Measurements from ENCODE around the gene PMM2. TPM values are rescaled to one million over a fixed set of nuclear protein-coding genes. Genes with fewer than 3 reads are reported as not detected.

Gene PMM2
- total and polyA plus RNA-seq, 2 donors = 16.9 to 34.8 TPM

- WGBS = 94% methylated on average over 7 of the region's 7 CpGs
- H3K4me1 ChIP-seq (ENCODE audit: insufficient read depth) = no peaks in the 10 kb centered on the region
- H3K27ac ChIP-seq (ENCODE audit: low read depth) = no peak overlapping the region
- peaks cover 2% of the 10 kb centered on the region for H3K36me3 ChIP-seq (ENCODE audit: insufficient read depth)
- DNase-seq (ENCODE audit: extremely low spot score) = no peak
- no peak overlapping the region for H3K4me3 ChIP-seq (ENCODE audit: low read depth, low read length)
Measured at GRCh38 chr16:8845699-8846298, 48.2 kb downstream of the PMM2 start.

- Histone ChIP-seq H3K4me3 (ENCODE audit: low read depth, low read length) (no peak overlapping the region), H3K36me3 (ENCODE audit: insufficient read depth) (peaks cover 2% of the 10 kb centered on the region), H3K4me1 (ENCODE audit: insufficient read depth) (no peaks in the 10 kb centered on the region), H3K27ac (ENCODE audit: low read depth) (no peak overlapping the region)
- WGBS = 94% methylated on average over 10 of the region's 10 CpGs
- no peak for DNase-seq (ENCODE audit: extremely low spot score)
Measured at GRCh38 chr16:8846401-8846932, 48.8 kb downstream of the PMM2 start.

GRCh38 chr16:8847145-8847544, 49.5 kb downstream of the PMM2 start:
- no peak overlapping the region for H3K4me3 ChIP-seq (ENCODE audit: low read depth, low read length)
- peaks cover 2% of the 10 kb centered on the region for H3K36me3 ChIP-seq (ENCODE audit: insufficient read depth)
- H3K27ac ChIP-seq (ENCODE audit: low read depth) = no peak overlapping the region
- DNase-seq (ENCODE audit: extremely low spot score) = no peak
- H3K4me1 ChIP-seq (ENCODE audit: insufficient read depth) = no peaks in the 10 kb centered on the region
- WGBS = 82% methylated on average over 13 of the region's 13 CpGs

GRCh38 chr16:8847623-8848022, 50.0 kb downstream of the PMM2 start:
- Histone ChIP-seq H3K36me3 (ENCODE audit: insufficient read depth) (peaks cover 2% of the 10 kb centered on the region), H3K27ac (ENCODE audit: low read depth) (no peak overlapping the region), H3K4me3 (ENCODE audit: low read depth, low read length) (no peak overlapping the region), H3K4me1 (ENCODE audit: insufficient read depth) (no peaks in the 10 kb centered on the region)
- 91% methylated on average over 15 of the region's 15 CpGs for WGBS
- no peak for DNase-seq (ENCODE audit: extremely low spot score)

- Histone ChIP-seq H3K36me3 (ENCODE audit: insufficient read depth) (peaks cover 2% of the 10 kb centered on the region), H3K27ac (ENCODE audit: low read depth) (no peak overlapping the region), H3K4me1 (ENCODE audit: insufficient read depth) (no peaks in the 10 kb centered on the region), H3K4me3 (ENCODE audit: low read depth, low read length) (no peak overlapping the region)
- DNase-seq (ENCODE audit: extremely low spot score) = no peak
- WGBS = 88% methylated on average over 26 of the region's 26 CpGs
Measured at GRCh38 chr16:8848231-8848938, 50.7 kb downstream of the PMM2 start.

- Histone ChIP-seq H3K36me3 (ENCODE audit: insufficient read depth) (peaks cover 2% of the 10 kb centered on the region), H3K27ac (ENCODE audit: low read depth) (no peak overlapping the region)
Measured at GRCh38 chr16:8848939-8849391, 51.3 kb downstream of the PMM2 start.

GRCh38 chr16:8849411-8850011, 51.9 kb downstream of the PMM2 start:
- Histone ChIP-seq H3K4me1 (ENCODE audit: insufficient read depth) (no peaks in the 10 kb centered on the region), H3K27ac (ENCODE audit: low read depth) (no peak overlapping the region), H3K36me3 (ENCODE audit: insufficient read depth) (peaks cover 4% of the 10 kb centered on the region), H3K4me3 (ENCODE audit: low read depth, low read length) (no peak overlapping the region)
- no peak for DNase-seq (ENCODE audit: extremely low spot score)
- 78% methylated on average over 19 of the region's 19 CpGs for WGBS

More at GRCh38 chr16:8848939-8849391, 51.3 kb downstream of the PMM2 start:
- 65% methylated on average over 8 of the region's 8 CpGs for WGBS
- DNase-seq (ENCODE audit: extremely low spot score) = no peak
- H3K4me1 ChIP-seq (ENCODE audit: insufficient read depth) = no peaks in the 10 kb centered on the region
- no peak overlapping the region for H3K4me3 ChIP-seq (ENCODE audit: low read depth, low read length)

GRCh38 chr16:8850279-8850885, 52.7 kb downstream of the PMM2 start:
- no peak overlapping the region for H3K4me3 ChIP-seq (ENCODE audit: low read depth, low read length)
- WGBS = 47% methylated on average over 11 of the region's 11 CpGs
- no peak for DNase-seq (ENCODE audit: extremely low spot score)
- H3K4me1 ChIP-seq (ENCODE audit: insufficient read depth) = no peaks in the 10 kb centered on the region
- H3K27ac ChIP-seq (ENCODE audit: low read depth) = no peak overlapping the region
- peaks cover 4% of the 10 kb centered on the region for H3K36me3 ChIP-seq (ENCODE audit: insufficient read depth)

GRCh38 chr16:8851761-8852403, 54.2 kb downstream of the PMM2 start:
- no peak overlapping the region for H3K27ac ChIP-seq (ENCODE audit: low read depth)
- H3K36me3 ChIP-seq (ENCODE audit: insufficient read depth) = peaks cover 4% of the 10 kb centered on the region

GRCh38 chr16:8852534-8852933, 54.9 kb downstream of the PMM2 start:
- Histone ChIP-seq H3K36me3 (ENCODE audit: insufficient read depth) (peaks cover 4% of the 10 kb centered on the region), H3K27ac (ENCODE audit: low read depth) (no peak overlapping the region), H3K4me3 (ENCODE audit: low read depth, low read length) (no peak overlapping the region), H3K4me1 (ENCODE audit: insufficient read depth) (no peaks in the 10 kb centered on the region)
- DNase-seq (ENCODE audit: extremely low spot score) = no peak
- WGBS = 66% methylated on average over 8 of the region's 8 CpGs

More at GRCh38 chr16:8851761-8852403, 54.2 kb downstream of the PMM2 start:
- no peak for DNase-seq (ENCODE audit: extremely low spot score)
- WGBS = 87% methylated on average over 8 of the region's 8 CpGs
- H3K4me3 ChIP-seq (ENCODE audit: low read depth, low read length) = no peak overlapping the region
- no peaks in the 10 kb centered on the region for H3K4me1 ChIP-seq (ENCODE audit: insufficient read depth)

GRCh38 chr16:8853150-8853549, 55.5 kb downstream of the PMM2 start:
- DNase-seq (ENCODE audit: extremely low spot score) = no peak
- Histone ChIP-seq H3K4me1 (ENCODE audit: insufficient read depth) (no peaks in the 10 kb centered on the region), H3K36me3 (ENCODE audit: insufficient read depth) (peaks cover 4% of the 10 kb centered on the region), H3K4me3 (ENCODE audit: low read depth, low read length) (no peak overlapping the region), H3K27ac (ENCODE audit: low read depth) (no peak overlapping the region)
- 85% methylated on average over 7 of the region's 7 CpGs for WGBS

GRCh38 chr16:8853611-8854010, 56.0 kb downstream of the PMM2 start:
- no peak overlapping the region for H3K27ac ChIP-seq (ENCODE audit: low read depth)
- WGBS = 90% methylated on average over 7 of the region's 7 CpGs

GRCh38 chr16:8854298-8854948, 56.8 kb downstream of the PMM2 start:
- H3K4me3 ChIP-seq (ENCODE audit: low read depth, low read length) = no peak overlapping the region
- H3K27ac ChIP-seq (ENCODE audit: low read depth) = no peak overlapping the region
- H3K36me3 ChIP-seq (ENCODE audit: insufficient read depth) = peaks cover 2% of the 10 kb centered on the region
- DNase-seq (ENCODE audit: extremely low spot score) = no peak
- 90% methylated on average over 9 of the region's 9 CpGs for WGBS
- no peaks in the 10 kb centered on the region for H3K4me1 ChIP-seq (ENCODE audit: insufficient read depth)

More at GRCh38 chr16:8853611-8854010, 56.0 kb downstream of the PMM2 start:
- H3K4me3 ChIP-seq (ENCODE audit: low read depth, low read length) = no peak overlapping the region
- peaks cover 2% of the 10 kb centered on the region for H3K36me3 ChIP-seq (ENCODE audit: insufficient read depth)
- DNase-seq (ENCODE audit: extremely low spot score) = no peak
- H3K4me1 ChIP-seq (ENCODE audit: insufficient read depth) = no peaks in the 10 kb centered on the region

All from urinary bladder (tissue), 4 donors.